ENCODE measurements around the gene PRICKLE4. TPM values are rescaled to one million over a fixed set of nuclear protein-coding genes. Genes with fewer than 3 reads are reported as not detected.

PRICKLE4 gene
- total RNA-seq, 1 donor from 2014 or later: 15.5 TPM

DNA sequence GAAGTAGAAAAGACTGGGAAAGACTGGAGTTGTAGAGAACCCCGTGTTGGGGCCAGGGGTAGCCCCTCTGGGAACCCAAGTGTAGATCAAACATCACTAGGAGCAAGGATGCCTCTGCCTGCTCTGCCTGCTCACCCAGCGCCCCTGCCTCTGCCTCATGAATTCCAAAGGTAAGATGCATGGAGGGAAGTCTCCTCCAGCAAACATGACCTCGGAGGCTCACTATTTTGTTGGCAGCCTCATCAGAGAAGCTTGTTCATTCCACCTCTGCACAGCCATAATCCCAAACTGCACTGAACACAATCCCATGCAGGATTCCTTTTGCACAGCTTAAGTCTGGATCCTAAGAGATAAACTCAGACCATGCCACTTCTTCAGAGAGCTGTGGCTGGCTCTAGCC, 5.7 kb upstream of the PRICKLE4 start:
- intact Hi-C loops (cut with DNase I): no loop called here
- H3K4me3 ChIP-seq: no peak overlapping the region
- H3K27me3 ChIP-seq: no peaks in the 10 kb centered on the region
- peaks cover 0 to 10% of the 10 kb centered on the region in 2 donors for H3K4me1 ChIP-seq
- peaks cover 50 to 63% of the 10 kb centered on the region in 2 donors for H3K36me3 ChIP-seq
- no peaks in the 10 kb centered on the region for H3K9me3 ChIP-seq
- H3K27ac ChIP-seq: no peak overlapping the region
- TF ChIP-seq, protein P1, sequence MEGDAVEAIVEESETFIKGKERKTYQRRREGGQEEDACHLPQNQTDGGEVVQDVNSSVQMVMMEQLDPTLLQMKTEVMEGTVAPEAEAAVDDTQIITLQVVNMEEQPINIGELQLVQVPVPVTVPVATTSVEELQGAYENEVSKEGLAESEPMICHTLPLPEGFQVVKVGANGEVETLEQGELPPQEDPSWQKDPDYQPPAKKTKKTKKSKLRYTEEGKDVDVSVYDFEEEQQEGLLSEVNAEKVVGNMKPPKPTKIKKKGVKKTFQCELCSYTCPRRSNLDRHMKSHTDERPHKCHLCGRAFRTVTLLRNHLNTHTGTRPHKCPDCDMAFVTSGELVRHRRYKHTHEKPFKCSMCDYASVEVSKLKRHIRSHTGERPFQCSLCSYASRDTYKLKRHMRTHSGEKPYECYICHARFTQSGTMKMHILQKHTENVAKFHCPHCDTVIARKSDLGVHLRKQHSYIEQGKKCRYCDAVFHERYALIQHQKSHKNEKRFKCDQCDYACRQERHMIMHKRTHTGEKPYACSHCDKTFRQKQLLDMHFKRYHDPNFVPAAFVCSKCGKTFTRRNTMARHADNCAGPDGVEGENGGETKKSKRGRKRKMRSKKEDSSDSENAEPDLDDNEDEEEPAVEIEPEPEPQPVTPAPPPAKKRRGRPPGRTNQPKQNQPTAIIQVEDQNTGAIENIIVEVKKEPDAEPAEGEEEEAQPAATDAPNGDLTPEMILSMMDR (IDR thresholded peaks at IDR 0.05): no peak
- no peak for DNase-seq (ENCODE audit: low spot score in 2 of 2)

DNA sequence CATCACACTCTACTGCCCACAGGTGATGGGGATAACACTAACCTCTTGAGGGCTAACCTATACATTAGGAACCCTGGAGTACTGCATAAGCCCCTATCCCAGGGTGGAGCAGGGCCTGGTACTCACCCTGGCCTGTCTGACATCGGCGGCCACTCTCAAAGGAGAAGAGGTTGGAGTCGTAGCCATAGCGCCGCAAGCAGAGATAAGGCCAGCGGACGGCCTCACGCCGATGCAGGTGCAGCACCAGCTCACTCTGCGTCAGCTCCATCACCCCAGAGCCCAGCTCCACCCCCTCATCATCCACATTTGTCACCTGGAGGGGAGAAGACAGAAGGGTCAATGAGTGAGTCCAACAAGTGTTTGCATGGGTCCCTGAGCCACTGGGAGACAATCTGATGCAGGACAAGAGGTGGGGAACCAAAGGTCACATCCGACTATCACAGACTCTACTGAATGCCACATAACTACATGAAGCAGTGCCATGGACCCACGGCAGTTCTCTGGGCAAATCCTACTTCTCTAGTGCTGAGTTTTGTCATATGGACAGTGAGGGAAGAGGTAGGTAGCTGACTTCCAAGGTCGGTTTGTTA, 5.2 kb upstream of the PRICKLE4 start:
- Histone ChIP-seq H3K27ac (no peak overlapping the region), H3K9me3 (no peaks in the 10 kb centered on the region), H3K27me3 (no peaks in the 10 kb centered on the region), H3K4me1 (peaks cover 0 to 10% of the 10 kb centered on the region in 2 donors), H3K36me3 (peaks cover 47 to 60% of the 10 kb centered on the region in 2 donors), H3K4me3 (no peak overlapping the region)
- TF ChIP-seq, protein P1 (IDR thresholded peaks at IDR 0.05): no peak
- DNase-seq (ENCODE audit: low spot score in 2 of 2): no peak
- intact Hi-C loops (cut with DNase I): no loop called here

DNA sequence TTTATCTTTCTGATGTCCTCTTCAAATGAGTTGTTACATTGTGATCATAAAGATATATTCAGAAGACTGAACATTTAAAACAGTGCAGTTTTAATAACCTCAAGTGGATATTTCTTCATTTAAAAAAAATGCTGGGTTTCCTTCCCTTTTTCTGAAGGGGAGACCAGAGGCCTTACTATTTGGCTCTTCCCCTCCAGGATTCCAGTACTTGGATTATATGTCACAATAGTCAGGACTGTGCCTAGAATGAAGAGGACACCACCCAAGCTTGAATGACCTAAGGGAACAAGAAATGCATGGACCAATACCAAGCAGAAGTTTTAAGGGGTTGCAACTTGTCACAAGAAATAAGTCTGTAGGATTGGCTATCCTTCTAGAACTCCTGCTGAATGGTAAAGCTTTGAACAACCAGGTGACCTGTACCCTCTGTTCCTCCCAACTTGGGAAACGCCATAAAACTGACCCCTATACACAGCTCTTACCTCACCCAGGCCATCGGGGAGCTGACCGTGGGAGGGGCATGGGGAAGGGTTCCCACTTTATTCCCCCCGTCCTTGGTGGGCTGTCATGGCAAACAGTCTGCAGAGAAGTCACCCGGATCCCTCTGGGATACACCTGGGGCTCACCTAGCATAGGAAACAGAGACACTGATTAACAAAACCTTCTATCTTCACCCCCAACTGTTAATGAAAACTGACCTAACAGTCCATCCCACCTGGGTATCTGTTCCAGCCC, 2.9 kb upstream of the PRICKLE4 start:
- H3K36me3 ChIP-seq: peaks cover 29 to 36% of the 10 kb centered on the region in 2 donors
- H3K4me3 ChIP-seq: no peak overlapping the region
- H3K27ac ChIP-seq: no peak overlapping the region
- no peaks in the 10 kb centered on the region for H3K27me3 ChIP-seq
- intact Hi-C loops (cut with DNase I): loop anchor here (2.0 kb wide), 1 partner anchor 43 kb away; the partner anchor contains the start of gene TFEB
- no peak for DNase-seq (ENCODE audit: low spot score in 2 of 2)
- TF ChIP-seq, protein P1 (IDR thresholded peaks at IDR 0.05): no peak
- no peaks in the 10 kb centered on the region for H3K9me3 ChIP-seq
- H3K4me1 ChIP-seq: peaks cover 6 to 14% of the 10 kb centered on the region in 2 donors

DNA sequence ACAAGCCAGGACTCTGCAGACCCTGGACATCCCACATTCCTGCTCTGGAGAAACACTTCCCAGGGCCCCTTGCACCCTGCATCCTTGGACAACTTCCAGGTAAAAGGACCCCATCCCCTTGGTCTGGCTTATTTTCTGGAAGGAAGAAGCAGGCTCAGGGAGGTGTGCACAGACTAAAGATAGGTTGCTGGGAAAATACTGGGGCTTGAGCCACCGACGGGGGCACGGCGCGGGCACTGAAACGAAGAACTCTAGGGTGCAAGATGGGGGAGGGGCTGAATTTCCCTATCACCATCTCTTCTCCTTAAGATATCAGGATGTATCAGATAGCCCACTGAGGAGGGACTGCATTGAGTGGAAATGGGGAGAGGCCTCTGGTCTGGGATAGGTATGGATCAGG, 1.7 kb upstream of the PRICKLE4 start:
- DNase-seq (ENCODE audit: low spot score in 2 of 2): no peak
- Histone ChIP-seq H3K27me3 (no peaks in the 10 kb centered on the region), H3K27ac (no peak overlapping the region), H3K36me3 (peaks cover 17 to 26% of the 10 kb centered on the region in 2 donors), H3K4me3 (peak overlapping the region; percentile 71 to 95), H3K9me3 (no peaks in the 10 kb centered on the region), H3K4me1 (peaks cover 6 to 14% of the 10 kb centered on the region in 2 donors)
- intact Hi-C loops (cut with DNase I): loop anchor here (2.0 kb wide), 1 partner anchor 44 kb away; the partner anchor contains the start of gene TFEB
- TF ChIP-seq, protein P1 (IDR thresholded peaks at IDR 0.05): no peak

DNA sequence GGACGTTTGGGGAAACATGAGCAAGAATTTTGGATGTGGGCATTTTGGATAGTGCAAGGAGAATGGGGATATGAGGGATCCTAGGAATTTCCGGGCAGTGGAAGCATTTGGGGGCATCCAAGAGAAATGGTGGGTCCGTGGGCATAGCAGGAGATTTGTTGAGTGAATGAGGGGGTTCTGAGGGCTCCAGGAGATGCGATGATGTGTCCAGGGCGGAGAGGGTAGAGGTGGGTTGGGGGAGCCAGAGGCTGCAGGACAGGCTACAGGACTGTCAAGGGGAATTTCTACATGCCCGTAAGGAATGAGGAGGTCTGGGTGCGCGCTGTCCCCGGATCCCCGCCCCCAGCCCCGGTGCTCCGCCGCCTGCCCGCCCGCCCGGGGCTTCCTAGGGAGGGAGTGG, 1.2 kb upstream of the PRICKLE4 start:
- no peaks in the 10 kb centered on the region for H3K27me3 ChIP-seq
- H3K9me3 ChIP-seq: no peaks in the 10 kb centered on the region
- H3K4me1 ChIP-seq: peaks cover 6 to 14% of the 10 kb centered on the region in 2 donors
- peak overlapping the region; percentile 71 to 95 for H3K4me3 ChIP-seq
- TF ChIP-seq, protein P1 (IDR thresholded peaks at IDR 0.05): no peak
- H3K36me3 ChIP-seq: peaks cover 12 to 22% of the 10 kb centered on the region in 2 donors
- peak overlapping the region; percentile 18 to 51 for H3K27ac ChIP-seq
- intact Hi-C loops (cut with DNase I): loop anchor here (2.0 kb wide), 1 partner anchor 45 kb away; the partner anchor contains the start of gene TFEB
- DNase-seq (ENCODE audit: low spot score in 2 of 2): no peak

Measured in ascending aorta (tissue), 2 donors.